Measurements from ENCODE around the gene TYRO3.
"Not testable (repeated sequence)": the region's sequence is repeated elsewhere in the genome, so short reads cannot be mapped to it uniquely, and the experiment has no call there.

Gene TYRO3

GRCh38 chr15:41592718-41593117 lies 33.7 kb downstream of the TYRO3 start:
- in situ Hi-C loops (cut with MboI; ENCODE audit: low pct_unique_long_range_greater_than_20kb, low sequenced_read_pairs); DNase-seq: not testable (repeated sequence)

GRCh38 chr15:41594801-41595746 lies 36.1 kb downstream of the TYRO3 start:
- DNase-seq: no peak
- in situ Hi-C loops (cut with MboI; ENCODE audit: low pct_unique_long_range_greater_than_20kb, low sequenced_read_pairs): no loop called here

GRCh38 chr15:41596972-41597371 lies 38.0 kb downstream of the TYRO3 start:
- DNase-seq: no peak
- in situ Hi-C loops (cut with MboI; ENCODE audit: low pct_unique_long_range_greater_than_20kb, low sequenced_read_pairs): no loop called here

GRCh38 chr15:41597787-41598186 lies 38.8 kb downstream of the TYRO3 start:
- in situ Hi-C loops (cut with MboI; ENCODE audit: low pct_unique_long_range_greater_than_20kb, low sequenced_read_pairs): no loop called here
- no peak for DNase-seq

GRCh38 chr15:41599061-41599460 lies 40.0 kb downstream of the TYRO3 start:
- DNase-seq: no peak
- in situ Hi-C loops (cut with MboI; ENCODE audit: low pct_unique_long_range_greater_than_20kb, low sequenced_read_pairs): no loop called here

- no peak for DNase-seq
- in situ Hi-C loops (cut with MboI; ENCODE audit: low pct_unique_long_range_greater_than_20kb, low sequenced_read_pairs): no loop called here
Observed at GRCh38 chr15:41603411-41603935, 44.5 kb downstream of the TYRO3 start.

GRCh38 chr15:41603941-41604911 lies 45.2 kb downstream of the TYRO3 start:
- in situ Hi-C loops (cut with MboI; ENCODE audit: low pct_unique_long_range_greater_than_20kb, low sequenced_read_pairs): no loop called here
- peak; percentile 75 for DNase-seq

GRCh38 chr15:41605566-41605965 lies 46.6 kb downstream of the TYRO3 start:
- in situ Hi-C loops (cut with MboI; ENCODE audit: low pct_unique_long_range_greater_than_20kb, low sequenced_read_pairs): no loop called here
- no peak for DNase-seq

- no peak for DNase-seq
- in situ Hi-C loops (cut with MboI; ENCODE audit: low pct_unique_long_range_greater_than_20kb, low sequenced_read_pairs): no loop called here
Observed at GRCh38 chr15:41606997-41607396, 48.0 kb downstream of the TYRO3 start.

- in situ Hi-C loops (cut with MboI; ENCODE audit: low pct_unique_long_range_greater_than_20kb, low sequenced_read_pairs): no loop called here
- no peak for DNase-seq
Observed at GRCh38 chr15:41609123-41609522, 50.1 kb downstream of the TYRO3 start.

- in situ Hi-C loops (cut with MboI; ENCODE audit: low pct_unique_long_range_greater_than_20kb, low sequenced_read_pairs): no loop called here
- DNase-seq: no peak
Observed at GRCh38 chr15:41610048-41610447, 51.0 kb downstream of the TYRO3 start.

- no peak for DNase-seq
- in situ Hi-C loops (cut with MboI; ENCODE audit: low pct_unique_long_range_greater_than_20kb, low sequenced_read_pairs): no loop called here
Observed at GRCh38 chr15:41620536-41621199, 61.7 kb downstream of the TYRO3 start.

- in situ Hi-C loops (cut with MboI; ENCODE audit: low pct_unique_long_range_greater_than_20kb, low sequenced_read_pairs): no loop called here
- DNase-seq: peak; percentile 16
Observed at GRCh38 chr15:41621200-41622193, 62.5 kb downstream of the TYRO3 start.

GRCh38 chr15:41622901-41623300 lies 63.9 kb downstream of the TYRO3 start:
- in situ Hi-C loops (cut with MboI; ENCODE audit: low pct_unique_long_range_greater_than_20kb, low sequenced_read_pairs): no loop called here
- no peak for DNase-seq

- in situ Hi-C loops (cut with MboI; ENCODE audit: low pct_unique_long_range_greater_than_20kb, low sequenced_read_pairs): no loop called here
- DNase-seq: no peak
Observed at GRCh38 chr15:41627203-41627602, 68.2 kb downstream of the TYRO3 start.

- in situ Hi-C loops (cut with MboI; ENCODE audit: low pct_unique_long_range_greater_than_20kb, low sequenced_read_pairs): no loop called here
- DNase-seq: no peak
Observed at GRCh38 chr15:41629463-41629862, 70.5 kb downstream of the TYRO3 start.

- no peak for DNase-seq
- in situ Hi-C loops (cut with MboI; ENCODE audit: low pct_unique_long_range_greater_than_20kb, low sequenced_read_pairs): no loop called here
Observed at GRCh38 chr15:41629883-41630282, 70.9 kb downstream of the TYRO3 start.

- DNase-seq: no peak
Observed at GRCh38 chr15:41630616-41631217, 71.7 kb downstream of the TYRO3 start.

More at GRCh38 chr15:41630616-41631217, 71.7 kb downstream of the TYRO3 start:
- in situ Hi-C loops (cut with MboI; ENCODE audit: low pct_unique_long_range_greater_than_20kb, low sequenced_read_pairs): no loop called here

Measured in KBM-7 (cell line).